ENCODE data around the gene SLC9A9.

The SLC9A9 gene

GRCh38 chr3:143273975-143274690 is 574.1 kb downstream of the SLC9A9 start:
- CTCF ChIA-PET: interaction anchor here (1.9 to 2.4 kb wide), 2 partner anchors 8 to 18 kb away, joined by 6 read pairs; no protein-coding TSS in a partner anchor
- no peak for TF ChIP-seq CTCF (IDR thresholded peaks at IDR 0.05; ENCODE audit: control extremely low read depth, extremely low read depth, low read depth, missing control alignments)
- DNase-seq (ENCODE audit: extremely low spot score): no peak
- POLR2A ChIA-PET: no interaction called here

DNA sequence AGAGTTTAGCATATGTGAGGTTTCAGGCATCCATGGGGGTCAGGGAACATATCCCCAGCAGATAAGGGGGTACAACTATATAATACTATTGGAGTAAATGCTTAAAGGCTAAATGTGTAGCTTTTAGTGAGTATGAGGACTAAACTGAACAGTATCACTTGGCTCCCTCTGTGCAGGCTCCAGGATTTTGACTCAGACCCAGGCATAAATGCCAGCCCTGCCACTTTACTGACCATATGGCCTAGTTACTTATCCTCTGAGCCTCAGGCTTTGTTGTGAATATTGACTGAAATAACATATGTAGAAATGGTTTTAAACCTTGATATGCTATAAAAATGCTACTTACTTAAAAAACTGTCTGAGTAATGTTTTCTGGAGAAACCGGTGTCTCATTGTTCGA is 577.1 kb downstream of the SLC9A9 start:
- POLR2A ChIA-PET: no interaction called here
- no peak for TF ChIP-seq CTCF (IDR thresholded peaks at IDR 0.05; ENCODE audit: control extremely low read depth, extremely low read depth, low read depth, missing control alignments)
- DNase-seq (ENCODE audit: extremely low spot score): no peak
- CTCF ChIA-PET: interaction anchor here (1.3 to 2.5 kb wide), 4 partner anchors 8 to 163 kb away, joined by 3 to 12 read pairs (median 4); no protein-coding TSS in a partner anchor

GRCh38 chr3:143269741-143270140 is 578.5 kb downstream of the SLC9A9 start:
- ChIA-PET CTCF (interaction anchor here (0.7 to 2.5 kb wide), 6 partner anchors 9 to 41 kb away, joined by 3 to 12 read pairs (median 4); no protein-coding TSS in a partner anchor), POLR2A (no interaction called here)
- TF ChIP-seq CTCF (IDR thresholded peaks at IDR 0.05; ENCODE audit: control extremely low read depth, extremely low read depth, low read depth, missing control alignments): no peak
- DNase-seq (ENCODE audit: extremely low spot score): no peak

DNA sequence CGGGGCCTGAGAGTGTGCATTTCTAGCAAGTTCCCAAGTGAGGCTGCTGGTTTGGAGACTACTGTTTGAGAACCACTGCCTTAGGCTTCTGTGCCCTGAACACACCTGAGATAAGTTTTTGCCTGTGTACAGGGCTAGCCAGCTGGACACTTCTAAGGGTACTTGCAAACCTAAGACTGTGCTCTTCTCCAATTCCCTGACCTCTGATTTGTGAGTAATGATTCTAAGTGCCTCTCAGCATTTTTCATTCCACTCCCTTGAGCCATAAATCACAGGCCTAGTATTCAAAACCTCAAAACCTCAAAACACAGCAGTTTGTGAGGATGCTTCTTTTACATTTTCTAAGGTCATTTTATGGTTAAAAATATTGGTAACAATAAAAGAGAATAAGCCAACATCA is 580.3 kb downstream of the SLC9A9 start:
- no peak for TF ChIP-seq CTCF (IDR thresholded peaks at IDR 0.05; ENCODE audit: control extremely low read depth, extremely low read depth, low read depth, missing control alignments)
- ChIA-PET CTCF (interaction anchor here (1.2 kb wide), 1 partner anchor 23 kb away, joined by 3 read pairs; no protein-coding TSS in a partner anchor), POLR2A (no interaction called here)
- no peak for DNase-seq (ENCODE audit: extremely low spot score)

- ChIA-PET CTCF (interaction anchor here (1.4 kb wide), 1 partner anchor 14 kb away, joined by 8 read pairs; no protein-coding TSS in a partner anchor), POLR2A (no interaction called here)
- DNase-seq (ENCODE audit: extremely low spot score): peak; percentile 23
- no peak for TF ChIP-seq CTCF (IDR thresholded peaks at IDR 0.05; ENCODE audit: control extremely low read depth, extremely low read depth, low read depth, missing control alignments)
Measured at GRCh38 chr3:143266927-143267326, 581.3 kb downstream of the SLC9A9 start.

DNA sequence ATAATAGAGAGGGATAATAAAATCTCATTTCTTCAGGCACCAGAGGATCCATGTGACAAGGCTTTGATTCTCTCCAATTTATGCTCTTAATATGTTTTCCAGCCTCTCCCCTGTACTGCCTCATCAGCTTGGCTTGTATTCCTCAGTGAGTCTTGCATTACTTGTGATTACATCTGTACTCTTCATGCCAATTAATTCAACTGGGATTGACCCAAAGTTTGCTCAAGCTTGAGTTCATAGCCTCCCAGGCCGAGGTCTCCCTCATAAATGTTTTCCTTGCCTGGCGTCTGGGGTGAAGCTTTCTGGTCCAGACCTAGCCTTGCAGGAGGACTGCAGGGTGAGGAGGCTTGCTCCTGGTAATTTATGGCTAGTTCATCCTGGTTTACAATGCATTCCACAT is 581.8 kb downstream of the SLC9A9 start:
- POLR2A ChIA-PET: no interaction called here
- no peak for TF ChIP-seq CTCF (IDR thresholded peaks at IDR 0.05; ENCODE audit: control extremely low read depth, extremely low read depth, low read depth, missing control alignments)
- CTCF ChIA-PET: interaction anchor here (1.4 to 3.4 kb wide), 2 partner anchors 9 to 14 kb away, joined by 8 to 9 read pairs; no protein-coding TSS in a partner anchor
- DNase-seq (ENCODE audit: extremely low spot score): no peak
